NCI-H187 treated with DMSO at 0.1 percent for 48 hours (cell line): Measurements from ENCODE around the gene CMTM3.
"Not testable (repeated sequence)": the region's sequence is repeated elsewhere in the genome, so short reads cannot be mapped to it uniquely, and the experiment has no call there.

Source experiments
- DNase-seq: peaks from one replicate; lab custom pipeline; 2025; lab: John Stamatoyannopoulos, UW

CMTM3 gene

GRCh38 chr16:66609139-66609510 lies 4.6 kb downstream of the CMTM3 start:
- DNase-seq, result no peak

- no peak for DNase-seq
Measured at GRCh38 chr16:66610111-66610820, 5.8 kb downstream of the CMTM3 start.

- not testable (repeated sequence) for DNase-seq
Measured at GRCh38 chr16:66611911-66612310, 7.4 kb downstream of the CMTM3 start.

- DNase-seq, result no peak
Measured at GRCh38 chr16:66612422-66612821, 7.9 kb downstream of the CMTM3 start.

GRCh38 chr16:66614161-66614802 lies 9.8 kb downstream of the CMTM3 start:
- DNase-seq, result no peak

GRCh38 chr16:66616169-66616568 lies 11.7 kb downstream of the CMTM3 start:
- no peak for DNase-seq

DNA sequence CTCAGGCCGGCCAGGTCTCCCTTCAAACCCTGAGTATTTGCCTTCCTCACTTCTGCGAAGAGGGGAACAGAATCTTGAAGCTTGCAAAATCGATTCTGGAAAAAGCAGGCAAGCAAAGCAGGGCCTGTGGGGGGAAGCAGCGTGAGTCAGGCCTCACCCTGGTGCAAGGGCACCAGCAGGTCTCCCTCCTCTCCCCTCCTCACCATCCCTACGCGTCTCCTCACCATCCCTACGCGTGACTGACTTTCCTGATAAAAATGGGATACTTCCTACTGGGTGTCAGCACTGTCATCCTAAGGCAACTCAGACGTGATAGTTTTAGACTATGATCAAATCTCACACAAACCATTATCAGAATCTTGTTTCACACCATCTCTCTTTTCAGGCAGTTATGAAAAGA lies 12.1 kb downstream of the CMTM3 start:
- DNase-seq, result no peak

DNA sequence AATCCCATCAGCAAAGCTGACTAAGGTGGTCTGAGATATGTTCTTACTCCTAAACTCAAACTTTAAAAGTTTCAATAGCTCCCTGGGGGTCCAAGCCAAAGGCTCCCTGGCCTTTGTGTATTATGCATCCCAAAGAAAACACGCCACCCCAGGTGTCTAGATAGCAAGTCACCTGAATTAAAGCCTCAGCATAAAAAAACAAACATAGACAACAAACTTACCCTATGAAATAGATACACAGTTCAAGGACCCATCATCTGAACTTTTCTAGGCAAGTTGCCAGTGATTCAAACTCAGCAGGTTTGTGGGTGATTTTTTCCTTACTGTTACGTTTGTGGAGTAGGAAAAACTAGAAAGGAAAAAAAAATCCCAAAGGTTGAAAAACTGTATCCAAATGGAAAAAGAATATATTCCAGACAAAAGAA lies 12.5 kb downstream of the CMTM3 start:
- no peak for DNase-seq

DNA sequence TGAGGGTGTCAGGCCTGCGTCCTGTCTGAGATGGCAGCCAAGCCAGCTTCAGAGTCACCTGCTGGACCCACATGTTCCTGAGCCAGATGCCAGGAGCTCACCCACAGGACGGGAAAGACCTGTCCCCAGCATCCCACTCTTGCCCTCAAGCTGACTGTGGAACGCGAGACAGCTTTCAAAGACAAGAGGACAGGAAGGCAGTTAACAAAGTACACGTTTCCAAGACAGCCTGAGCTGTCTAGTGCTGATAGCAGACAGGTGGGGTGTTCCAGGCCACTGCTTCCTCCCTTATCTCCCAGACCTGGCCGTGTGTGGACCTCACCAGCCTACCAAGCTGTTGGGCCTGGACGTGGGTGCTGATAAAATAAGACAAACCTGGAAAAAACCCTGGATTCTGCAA lies 13.2 kb downstream of the CMTM3 start:
- DNase-seq, result no peak

DNA sequence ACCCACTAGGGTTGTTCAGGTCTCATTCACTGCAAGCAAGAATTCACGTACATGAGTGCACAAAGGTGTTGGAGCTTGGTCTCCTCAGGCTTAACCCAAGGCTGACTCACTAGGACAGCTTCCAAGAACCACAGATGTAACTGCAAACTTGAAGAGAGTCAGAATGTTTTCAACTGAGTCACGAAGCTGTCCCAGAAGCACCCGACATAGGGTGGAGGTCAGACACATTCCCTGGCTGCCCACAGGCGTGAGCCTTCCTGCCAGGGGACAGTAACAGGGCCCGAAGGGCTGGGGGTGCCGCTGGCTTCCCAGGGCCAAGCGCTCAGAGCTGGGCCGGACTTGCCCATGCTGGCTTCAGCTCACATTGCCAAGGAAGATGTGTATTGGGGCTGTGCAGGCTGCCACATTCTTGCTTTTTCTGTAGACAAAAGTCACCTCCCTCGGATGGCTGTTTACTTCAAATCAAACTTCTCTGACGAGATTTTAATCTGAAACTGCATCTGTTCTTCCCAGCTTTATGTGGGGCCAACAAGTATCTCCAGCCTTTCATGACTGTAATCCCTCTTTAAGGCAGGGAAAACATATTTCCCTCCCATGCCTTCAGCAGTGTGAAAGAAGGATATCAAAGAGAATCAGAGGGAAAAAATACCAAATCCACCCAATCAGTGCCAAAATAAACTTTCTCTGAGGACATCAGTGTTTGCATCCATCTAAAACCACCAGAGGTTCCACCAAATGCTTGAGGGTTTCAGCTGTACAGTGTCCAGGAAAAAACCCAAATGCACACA lies 14.3 kb downstream of the CMTM3 start:
- DNase-seq, result no peak

DNA sequence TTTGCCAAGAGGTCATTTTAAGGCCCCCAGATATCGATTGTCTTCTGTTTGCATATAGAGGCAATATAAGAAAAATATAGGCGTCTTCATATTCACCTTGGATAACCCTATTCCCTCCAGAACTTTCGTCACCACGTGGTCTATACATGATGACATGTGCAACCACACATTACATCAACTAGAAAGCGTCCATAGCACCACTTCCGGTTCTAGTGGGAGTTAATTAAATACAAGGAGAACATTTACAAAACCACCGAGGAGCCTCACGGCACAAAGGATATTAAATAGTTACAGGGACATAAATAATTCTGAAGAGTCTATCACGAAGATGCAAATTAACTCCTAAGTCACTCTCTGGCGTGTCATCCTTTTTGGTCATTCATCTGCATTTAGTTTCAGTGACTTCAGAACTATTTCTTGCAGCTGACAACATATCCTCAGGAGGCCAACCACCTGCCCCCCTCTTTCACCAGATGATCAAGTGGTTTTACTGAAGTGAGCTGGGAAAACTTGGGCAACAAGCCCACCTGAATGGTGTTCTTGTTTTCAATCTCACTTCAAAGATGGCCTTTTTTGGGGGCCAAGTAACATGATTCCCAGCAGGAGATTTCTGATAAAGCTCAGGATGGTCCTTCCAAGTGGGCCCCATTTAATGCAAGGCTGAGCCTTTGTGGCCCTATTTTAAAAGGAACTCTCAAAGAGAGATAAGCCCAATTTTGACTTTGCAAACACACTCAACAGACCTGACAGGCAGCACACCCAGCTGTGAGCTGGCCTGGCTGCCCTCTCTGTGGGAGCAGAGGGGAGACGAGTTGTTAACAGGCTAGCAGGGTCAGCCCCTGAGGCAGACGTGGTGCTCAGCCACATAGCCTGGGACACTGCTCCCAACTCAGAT lies 15.3 kb downstream of the CMTM3 start:
- no peak for DNase-seq

DNA sequence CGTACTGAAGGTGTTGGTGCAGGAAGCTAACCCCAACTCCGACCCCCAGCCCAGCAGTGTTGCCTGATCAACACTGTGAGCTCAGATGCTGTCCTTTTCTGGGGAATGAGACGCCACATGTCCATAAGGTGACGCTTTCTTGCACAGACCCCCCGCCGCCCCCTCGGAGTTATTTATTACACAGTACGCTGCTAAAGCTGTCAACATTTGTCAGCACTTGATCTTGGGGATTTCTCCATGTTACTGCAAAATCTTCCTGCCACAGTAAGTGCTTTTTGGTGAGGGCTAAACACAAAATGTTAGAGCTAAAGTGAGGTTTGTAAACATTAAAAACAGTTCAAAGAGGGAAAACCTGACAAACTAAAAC lies 15.9 kb downstream of the CMTM3 start:
- DNase-seq, result no peak

DNA sequence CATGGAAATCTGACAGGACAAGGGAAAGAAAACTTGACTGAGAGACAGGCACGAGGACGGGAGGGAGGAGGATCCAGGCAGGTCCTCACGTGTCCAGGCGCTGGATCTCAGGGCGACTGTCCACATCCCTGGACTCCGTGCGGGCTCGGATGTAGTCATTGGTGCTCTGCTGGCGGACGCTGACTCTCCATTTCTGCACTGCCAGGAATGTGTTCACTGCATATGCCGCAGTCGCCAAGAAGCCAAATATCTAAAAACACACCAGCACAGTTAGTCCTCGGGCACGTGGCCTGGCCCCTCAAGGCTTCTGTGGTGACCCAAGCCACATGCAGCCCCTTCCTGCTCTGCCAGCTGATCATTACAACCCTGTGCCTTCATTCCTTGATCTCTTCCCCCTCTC lies 17.5 kb downstream of the CMTM3 start:
- DNase-seq, result no peak

DNA sequence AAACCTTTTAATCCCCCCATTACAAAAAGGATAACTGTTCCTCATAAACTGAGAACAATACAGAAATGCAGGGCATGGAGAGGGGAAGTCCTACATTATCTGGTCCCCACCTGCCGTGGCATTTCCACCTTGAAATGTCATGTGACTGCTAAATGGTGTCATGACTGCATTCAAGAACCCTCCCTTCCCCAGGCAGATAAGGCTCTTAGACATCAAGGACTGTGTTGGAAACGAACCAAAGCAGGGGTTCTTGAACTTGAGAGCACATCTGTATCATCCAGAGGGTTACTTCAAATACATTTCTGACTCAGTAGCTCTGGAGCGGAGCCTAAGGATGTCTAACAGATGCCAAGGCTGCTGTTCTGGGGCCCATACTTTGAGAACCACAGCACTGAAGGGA lies 18.4 kb downstream of the CMTM3 start:
- DNase-seq, result no peak

DNA sequence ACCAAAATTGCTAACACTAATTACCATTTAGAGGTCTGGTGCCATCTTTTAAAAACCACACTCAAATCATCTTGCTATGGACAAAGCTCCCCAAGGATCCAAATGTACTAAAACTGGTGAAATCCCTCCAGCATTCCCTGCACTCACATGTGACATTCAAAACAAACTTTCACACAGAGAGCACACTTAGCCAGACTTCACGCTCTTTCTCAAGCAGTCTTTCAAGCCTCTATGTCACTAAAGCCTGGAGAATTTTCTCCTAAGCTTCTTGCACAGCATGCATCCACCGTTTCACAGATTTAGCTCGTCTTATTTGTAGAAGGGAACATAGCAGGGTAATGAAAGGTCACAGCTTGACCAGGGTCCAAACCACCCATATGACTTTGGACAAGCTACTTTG lies 19.3 kb downstream of the CMTM3 start:
- no peak for DNase-seq

DNA sequence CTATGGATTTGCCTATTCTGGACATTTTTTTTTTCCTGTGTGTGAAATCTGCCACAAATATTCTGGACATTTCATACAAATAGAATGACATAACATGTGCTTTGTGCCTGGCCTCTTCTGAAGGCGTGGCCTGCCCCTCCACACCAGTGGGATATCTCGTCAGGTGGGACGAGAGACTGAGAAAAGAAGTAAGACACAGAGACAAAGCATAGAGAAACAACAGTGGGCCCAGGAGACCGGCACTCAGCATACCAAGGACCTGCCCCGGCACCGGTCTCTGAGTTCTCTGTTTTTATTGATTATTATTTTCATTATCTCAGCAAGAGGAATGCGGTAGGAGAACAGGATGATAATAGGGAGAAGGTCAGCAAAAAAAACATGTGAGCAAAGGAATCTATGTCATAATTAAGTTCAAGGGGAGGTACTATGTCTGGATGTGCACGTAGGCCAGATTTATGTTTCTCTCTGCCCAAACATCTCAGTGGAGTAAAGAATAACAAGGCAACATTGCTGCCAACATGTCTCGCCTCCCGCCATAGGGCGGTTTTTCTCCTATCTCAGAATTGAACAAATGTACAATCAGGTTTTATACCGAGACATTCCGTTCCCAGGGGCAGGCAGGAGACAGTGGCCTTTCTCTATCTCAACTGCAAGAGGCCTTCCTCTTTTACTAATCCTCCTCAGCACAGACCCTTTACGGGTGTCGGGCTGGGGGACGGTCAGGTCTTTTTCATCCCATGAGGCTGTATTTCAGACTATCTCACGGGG lies 23.3 kb downstream of the CMTM3 start:
- DNase-seq, result not testable (repeated sequence)

DNA sequence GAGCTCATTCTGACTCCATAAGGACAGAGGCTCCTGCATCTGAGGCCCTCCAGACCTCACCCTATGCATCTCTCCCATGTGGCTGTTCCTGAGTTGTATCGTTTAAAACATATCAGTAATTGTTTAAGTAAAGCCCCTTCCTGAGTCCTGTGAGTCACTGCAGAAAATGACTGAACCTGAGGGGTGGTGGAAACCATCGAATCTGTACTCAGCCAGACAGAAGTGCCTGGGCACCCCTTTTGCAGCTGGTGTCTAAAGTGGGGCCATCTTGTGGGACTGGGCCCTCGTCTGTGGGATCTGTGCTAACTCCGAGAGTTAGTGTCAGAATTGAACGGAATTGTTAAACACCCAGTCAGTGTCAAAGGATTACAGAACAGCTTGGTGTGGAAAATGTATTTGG lies 25.4 kb downstream of the CMTM3 start:
- no peak for DNase-seq

DNA sequence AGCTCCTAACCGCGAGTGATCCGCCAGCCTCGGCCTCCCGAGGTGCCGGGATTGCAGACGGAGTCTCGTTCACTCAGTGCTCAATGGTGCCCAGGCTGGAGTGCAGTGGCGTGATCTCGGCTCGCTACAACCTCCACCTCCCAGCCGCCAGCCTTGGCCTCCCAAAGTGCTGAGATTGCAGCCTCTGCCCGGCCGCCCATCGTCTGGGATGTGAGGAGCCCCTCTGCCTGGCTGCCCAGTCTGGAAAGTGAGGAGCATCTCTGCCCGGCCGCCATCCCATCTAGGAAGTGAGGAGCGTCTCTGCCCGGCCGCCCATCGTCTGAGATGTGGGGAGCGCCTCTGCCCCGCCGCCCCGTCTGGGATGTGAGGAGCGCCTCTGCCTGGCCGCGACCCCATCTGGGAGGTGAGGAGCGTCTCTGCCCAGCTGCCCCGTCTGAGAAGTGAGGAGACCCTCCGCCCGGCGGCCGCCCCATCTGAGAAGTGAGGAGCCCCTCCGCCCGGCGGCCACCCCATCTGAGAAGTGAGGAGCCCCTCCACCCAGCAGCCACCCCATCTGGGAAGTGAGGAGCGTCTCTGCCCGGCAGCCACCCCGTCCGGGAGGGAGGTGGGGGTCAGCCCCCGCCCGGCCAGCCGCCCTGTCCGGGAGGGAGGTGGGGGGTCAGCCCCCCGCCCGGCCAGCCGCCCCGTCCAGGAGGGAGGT lies 26.2 kb downstream of the CMTM3 start:
- not testable (repeated sequence) for DNase-seq

GRCh38 chr16:66631558-66631957 lies 27.1 kb downstream of the CMTM3 start:
- not testable (repeated sequence) for DNase-seq

- DNase-seq, result no peak
Measured at GRCh38 chr16:66634527-66635196, 30.2 kb downstream of the CMTM3 start.
